Measurements from ENCODE around the gene TECTB.
"Not testable (repeated sequence)": the region's sequence is repeated elsewhere in the genome, so short reads cannot be mapped to it uniquely, and the experiment has no call there.

TECTB gene

DNA sequence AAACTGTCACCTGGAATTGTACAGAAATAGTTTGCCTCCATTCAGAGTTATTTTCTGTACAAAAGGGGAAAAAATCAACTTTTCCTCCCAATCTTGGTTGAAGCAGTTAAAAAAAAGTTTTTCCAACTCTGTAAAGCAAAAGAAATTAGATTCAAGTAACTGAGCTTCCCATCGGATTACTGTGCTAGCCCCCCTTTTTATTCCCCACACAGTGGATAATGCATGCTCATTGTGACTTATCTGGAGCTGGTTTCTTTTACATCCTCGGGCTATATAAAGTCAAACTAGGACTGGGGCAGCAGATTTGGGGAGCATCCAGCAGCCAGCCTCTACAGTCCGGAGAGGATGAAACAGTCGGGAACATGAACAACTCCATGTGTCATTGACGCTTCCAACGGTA lies at the start of gene TECTB:
TSS of gene TECTB (plus strand) at position 301 of the 400 bp plus-strand sequence. CDS start 335 bp downstream, outside the sequence.
- DNase-seq = no peak

DNA sequence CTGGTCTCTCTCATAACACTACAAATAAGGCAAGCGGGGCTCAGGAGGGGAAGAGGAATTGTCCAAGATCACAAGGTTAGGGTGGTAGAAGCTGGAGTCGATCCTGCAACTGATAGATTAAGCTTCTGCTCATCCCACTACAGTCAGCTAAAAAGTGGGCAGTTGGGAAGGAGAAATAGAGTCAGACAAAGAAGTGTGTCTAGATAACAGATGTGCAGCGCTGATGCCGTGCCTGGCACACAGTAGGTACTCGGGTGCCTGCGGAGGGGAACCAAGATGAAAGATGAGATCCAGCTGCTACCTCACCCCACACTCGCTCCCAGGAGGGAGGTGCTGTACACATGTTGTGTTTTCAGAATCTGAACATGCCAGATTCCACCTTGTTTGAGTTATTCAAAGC lies 48.1 kb upstream of the TECTB start:
- no peak for DNase-seq

DNA sequence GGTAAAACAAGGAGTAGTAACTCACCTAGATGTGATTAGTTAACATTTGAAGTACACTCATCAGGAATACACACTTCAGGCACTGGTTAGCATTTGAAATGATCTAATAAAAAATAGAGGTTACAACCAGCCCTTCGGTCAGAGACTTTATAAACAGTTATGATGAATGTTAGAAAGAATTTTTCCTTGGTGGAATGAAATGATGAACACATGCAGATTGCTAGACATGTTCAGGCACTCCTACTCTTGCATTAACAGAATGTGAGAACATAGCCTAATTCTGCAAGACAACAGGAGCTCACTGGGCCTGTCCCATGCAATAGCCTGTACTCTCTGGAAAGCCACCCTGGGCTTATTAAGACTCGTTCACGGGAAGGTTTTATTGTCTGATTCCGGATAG lies 47.3 kb upstream of the TECTB start:
- no peak for DNase-seq

DNA sequence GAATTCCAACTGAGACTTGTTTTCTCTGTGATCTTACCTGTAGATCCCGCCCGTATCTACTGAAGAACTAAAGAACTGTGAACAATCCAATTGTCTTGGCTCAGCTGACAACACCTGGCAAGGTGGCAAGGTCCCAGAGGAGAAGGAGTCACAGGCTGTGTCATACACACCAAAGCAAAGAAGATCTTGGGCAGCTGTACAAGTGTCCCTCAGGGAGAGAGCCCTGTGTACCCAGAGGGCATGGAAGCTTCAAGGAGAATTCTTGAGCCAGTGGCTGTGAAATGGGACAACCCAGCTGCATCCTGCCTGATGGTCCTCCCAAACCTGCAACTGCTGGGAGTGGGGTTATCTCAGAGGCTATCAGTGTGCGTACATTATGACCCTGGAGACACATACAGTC lies 46.7 kb upstream of the TECTB start:
- DNase-seq = no peak

DNA sequence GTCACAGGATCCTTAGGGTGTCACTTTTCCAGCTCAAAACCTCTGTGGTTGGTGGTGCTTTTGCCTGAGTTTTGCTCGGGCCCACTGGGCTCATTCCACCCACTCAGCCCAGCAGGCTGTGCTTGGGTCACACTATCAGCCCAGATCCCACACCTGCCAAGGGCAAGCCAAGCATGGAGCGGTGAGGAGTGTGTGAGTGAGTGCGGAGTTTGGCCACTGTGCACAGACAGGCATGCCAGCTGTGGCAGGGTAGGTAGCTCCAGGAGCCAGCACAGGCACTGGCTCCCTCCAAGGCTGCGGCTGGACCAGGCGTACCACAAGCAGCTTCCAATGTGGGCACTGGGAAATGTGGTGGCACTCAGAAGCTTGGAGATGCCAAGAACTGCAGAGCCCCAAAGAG lies 43.9 kb upstream of the TECTB start:
- DNase-seq = no peak

DNA sequence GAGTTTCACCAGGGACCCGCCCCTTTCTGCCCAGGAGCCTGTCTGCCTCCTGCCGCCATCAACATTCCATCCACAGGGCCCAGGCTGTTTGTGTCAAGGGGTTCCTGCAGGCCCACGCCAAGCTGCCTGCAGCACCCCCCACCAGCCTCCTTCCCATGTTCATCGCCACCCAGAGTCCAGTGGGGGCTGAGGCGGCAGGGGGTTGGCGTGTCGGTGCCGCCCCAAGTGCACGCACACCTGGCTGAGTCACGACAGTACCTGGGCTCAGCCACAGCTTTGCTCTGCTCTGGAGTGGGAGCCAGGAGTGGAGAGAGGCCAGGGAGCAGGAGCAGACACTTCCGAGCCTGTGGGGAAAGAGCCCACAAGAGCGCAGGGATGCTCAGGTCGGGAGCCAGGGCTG lies 42.8 kb upstream of the TECTB start:
- DNase-seq = no peak

DNA sequence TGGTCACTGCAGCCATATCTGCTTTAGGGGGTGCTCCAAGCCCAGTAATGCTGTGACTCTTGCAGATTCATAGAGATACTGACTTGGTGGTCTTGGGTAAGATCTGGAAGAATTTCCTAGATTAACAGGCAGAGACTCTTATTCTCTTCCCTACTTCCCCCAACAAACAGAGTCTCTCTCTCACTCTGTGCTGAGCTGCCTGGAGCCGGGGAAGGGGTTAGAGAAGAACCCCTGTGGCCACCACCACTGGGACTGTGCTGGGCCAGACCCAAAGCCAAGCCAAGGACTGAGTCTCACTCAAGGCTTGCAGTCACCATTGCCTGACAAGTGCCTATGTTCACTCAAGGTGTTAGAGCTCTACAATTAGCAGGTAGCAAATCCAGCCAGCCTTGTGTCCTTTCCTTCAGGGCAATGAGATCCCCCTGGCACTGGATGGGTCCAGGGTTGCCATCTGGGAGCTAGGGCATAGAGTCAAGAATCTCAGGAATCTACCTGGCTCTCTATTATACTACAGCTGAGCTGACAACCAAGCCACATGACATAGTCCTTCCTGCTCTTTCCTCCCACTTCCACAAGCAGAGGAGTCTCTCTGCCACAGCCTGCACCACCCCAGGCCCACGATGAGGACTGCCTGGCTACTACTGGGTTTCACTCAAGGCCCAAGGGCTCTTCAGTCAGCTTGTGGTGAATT lies 41.4 kb upstream of the TECTB start:
- DNase-seq = no peak

DNA sequence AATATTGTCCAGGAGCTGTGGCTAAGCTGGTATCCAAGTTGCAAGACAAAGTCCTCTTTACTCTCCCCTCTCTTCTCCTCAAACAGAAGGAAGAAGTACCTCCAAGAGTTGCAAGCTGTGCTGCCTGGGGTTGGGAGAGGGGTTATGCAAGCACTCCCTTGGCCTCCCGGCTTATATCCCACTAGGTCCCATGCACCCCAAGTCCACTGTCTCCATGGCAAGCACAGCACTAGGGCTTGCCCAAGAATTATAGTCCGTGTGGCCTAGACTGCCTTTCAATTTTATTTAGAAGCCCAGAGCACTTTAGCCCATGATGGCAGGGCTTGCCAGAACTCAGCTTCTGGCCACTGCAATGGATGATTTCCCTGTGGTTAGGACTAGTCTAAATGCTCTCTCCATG lies 40.4 kb upstream of the TECTB start:
- no peak for DNase-seq

DNA sequence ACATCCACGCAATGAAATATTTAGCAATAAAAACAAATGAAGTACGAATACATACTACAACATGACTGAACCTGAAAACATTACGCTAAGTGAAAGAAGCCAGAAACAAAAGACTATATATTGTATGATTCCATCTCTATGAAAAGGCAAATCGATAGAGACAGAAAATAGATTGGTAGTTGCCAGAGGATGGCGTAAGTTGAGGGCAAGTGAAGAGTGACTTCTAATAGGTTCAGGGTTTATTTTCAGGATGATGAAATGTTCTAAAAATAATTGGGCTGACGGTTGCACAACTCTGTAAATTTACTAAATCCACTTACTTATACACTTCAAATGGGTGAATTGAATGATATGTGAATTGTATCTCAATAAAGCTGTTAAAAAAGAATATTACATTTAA lies 39.5 kb upstream of the TECTB start:
- no peak for DNase-seq

DNA sequence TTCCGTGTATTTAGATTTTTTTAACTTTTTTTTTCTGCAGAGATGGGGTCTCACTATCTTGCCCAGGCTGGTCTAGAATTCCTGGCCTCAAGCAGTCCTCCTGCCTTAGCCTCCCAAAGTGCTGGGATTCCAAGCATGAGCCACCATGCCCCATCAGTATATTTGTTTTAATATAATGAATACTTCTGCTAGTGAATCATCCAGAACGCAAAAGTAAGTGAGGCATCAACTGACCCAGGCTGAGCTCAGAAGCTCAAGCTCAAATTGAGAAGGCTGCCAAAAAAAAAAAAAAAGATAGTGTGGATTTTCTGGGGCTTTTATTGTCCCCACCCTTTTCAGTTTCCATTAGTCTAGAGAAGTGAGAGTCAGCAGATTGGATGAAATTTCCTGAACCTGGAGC lies 39.0 kb upstream of the TECTB start:
- DNase-seq = no peak

DNA sequence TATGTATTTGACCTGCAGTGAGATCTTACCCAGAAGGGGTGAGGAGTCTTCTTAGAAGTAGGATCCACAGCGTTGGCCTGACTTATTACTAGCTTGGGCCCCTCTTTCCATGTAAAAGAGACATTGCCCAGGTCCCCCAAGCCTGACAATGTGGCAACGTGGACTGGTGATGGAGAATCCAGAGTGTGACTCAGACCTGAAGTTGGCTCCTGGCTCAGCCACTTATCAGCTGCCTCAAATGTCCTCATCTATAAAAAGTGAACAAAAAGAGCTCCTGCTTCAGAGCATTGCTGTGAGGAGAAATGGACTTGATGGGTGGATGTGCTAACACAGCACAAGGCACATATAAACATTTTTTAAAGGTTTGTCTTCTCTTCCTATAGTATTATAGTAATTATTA lies 35.4 kb upstream of the TECTB start:
- DNase-seq = no peak

DNA sequence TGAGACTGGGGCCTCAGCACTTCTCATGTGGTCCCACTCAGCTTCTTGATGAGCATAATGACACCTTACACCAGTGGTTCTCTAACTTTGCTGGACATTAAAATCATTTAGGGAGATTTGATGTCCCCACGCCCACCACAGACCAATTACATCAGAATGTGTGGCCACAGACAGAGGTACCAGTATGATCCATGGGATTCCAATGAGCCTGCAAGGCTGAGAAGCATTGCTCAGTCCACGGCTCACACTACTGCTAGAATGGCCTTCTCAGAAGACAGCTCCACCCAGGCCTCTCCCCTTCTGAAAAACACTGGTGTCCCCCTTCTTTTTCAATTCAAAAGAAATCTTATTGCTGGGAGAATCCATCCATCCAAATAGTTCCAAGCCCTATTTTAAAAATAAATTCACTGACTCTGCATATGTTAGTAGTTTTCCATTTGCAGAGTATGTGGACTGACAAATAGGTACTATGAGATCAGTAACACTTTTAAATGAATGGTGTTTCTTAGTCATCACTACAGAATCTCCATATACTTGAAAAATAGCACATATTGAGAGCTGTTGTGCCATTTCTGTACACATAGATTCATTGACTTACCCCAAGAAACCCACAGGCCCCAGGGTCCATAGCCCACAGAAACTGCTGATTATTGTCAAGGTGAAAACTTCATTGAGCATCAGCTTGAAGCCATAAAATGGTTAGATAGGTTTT lies 34.5 kb upstream of the TECTB start:
- DNase-seq = no peak

DNA sequence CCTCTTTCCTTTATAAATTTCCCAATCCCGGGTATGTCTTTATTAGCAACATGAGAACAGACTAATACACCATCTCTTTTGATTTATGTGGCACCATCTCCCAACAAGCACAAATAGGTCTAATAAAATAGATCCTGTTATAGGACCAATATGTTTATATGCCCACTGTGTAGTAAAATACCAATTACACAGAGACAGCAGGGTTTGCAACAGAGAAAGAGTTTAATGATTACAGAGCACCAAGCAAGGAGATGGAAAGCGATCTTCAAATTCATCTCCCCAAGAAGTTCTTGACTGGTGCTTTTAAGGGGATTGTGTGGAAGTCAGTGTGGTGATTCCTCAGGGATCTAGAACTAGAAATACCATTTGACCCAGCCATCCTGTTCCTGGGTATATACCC lies 33.5 kb upstream of the TECTB start:
- DNase-seq = no peak

DNA sequence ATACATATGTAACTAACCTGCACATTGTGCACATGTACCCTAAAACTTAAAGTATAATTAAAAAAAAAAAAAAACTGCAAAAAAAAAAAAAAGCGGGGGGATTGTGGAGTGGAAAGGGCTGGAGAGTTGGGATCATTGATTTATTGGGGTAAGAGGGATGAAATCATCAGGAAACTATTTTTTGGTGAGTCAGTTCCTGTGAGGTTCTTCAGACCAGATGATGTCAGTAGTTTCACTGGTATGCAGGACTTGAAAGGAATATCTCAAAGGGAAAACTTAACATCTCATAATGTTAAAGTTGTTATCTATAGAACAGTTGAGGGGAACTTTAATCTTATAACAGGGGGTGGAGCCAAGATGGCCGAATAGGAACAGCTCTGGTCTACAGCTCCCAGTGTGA lies 32.6 kb upstream of the TECTB start:
- DNase-seq = no peak

DNA sequence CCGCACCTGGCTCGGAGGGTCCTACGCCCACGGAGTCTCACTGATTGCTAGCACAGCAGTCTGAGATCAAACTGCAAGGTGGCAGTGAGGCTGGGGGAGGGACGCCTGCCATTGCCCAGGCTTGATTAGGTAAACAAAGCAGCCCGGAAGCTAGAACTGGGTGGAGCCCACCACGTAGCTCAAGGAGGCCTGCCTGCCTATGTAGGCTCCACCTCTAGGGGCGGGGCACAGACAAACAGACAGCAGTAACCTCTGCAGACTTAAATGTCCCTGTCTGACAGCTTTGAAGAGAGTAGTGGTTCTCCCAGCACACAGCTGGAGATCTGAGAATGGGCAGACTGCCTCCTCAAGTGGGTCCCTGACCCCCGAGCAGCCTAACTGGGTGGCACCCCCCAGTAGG lies 32.0 kb upstream of the TECTB start:
- not testable (repeated sequence) for DNase-seq

DNA sequence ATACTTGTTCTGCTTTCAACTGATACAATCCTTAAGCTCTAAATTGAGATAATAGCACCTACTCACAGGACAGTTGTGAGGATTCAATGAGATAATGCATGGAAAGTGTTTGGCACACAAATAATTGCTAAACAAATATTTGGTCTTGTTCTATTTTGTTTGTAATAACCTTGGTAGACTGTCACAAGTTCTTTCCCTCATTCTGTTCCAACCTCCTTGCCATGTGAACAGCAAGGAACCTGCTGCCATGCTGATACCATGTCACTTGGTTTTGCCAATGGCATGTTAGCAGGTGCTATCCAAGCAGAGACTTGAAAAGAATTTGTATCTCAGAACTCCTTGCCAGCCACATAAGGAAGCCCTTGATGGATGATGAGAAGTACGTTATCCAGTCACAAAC lies 24.8 kb upstream of the TECTB start:
- DNase-seq = no peak

DNA sequence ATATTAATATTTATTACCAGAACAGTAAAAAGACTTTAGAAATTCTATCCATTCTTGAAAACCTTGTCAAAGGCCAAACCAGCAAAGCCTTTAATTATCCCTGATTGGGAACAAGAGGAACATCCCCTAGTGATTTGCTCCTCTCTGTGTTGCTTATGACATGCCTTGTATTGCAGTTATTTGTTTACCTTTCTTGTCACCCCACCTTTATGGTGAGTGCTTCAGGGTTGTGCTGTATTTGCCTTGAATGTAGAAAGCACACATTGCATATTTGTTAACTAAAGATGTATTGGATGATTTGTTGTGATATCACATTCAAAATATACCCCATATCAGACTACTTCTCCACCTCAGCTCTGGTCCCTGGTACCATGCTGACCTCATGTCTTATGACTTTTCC lies 23.5 kb upstream of the TECTB start:
- DNase-seq = no peak

DNA sequence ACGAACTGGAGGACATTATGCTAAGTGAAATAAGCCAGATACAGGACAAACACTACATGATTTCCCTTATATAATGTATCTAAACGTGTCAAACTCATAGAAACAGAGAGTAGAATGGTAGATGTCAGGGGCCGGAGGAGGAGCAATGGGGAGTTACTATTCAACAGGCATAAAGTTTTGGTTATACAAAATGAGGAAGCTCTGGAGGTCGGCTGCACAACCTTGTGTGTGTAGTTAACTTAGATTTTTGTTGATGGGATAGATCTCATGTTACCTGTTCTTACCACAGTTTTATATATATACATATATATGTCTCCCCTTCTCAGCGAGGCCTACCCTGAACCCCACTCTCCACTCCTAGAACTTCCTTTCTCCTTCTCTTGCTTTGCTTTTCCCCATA lies 22.4 kb upstream of the TECTB start:
- no peak for DNase-seq

DNA sequence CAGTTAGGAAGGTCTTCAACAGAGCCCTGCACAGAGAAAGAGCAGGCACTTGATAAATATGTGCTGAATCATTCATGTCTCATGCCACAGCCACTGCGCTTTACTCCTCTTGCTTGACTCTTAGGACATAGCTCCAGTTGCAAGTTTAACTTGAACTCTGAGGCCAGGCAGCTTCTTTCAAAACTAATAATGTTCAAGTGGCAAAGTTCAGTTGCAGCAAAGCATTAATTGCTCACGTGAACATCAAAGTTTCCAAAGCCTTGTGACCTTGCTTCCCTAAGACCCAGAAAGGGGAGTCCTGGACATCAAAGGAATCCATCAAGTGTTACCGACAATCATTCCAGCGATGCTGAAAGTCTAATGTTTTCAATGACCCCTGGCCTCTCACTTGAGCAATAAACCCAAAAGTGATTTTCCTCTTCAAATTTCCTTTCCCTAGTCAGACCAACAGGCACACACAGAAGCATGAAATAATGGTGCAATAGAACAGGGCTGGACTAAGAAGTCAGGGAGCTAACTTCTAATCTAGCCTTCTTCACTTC lies 21.8 kb upstream of the TECTB start:
- DNase-seq = no peak

DNA sequence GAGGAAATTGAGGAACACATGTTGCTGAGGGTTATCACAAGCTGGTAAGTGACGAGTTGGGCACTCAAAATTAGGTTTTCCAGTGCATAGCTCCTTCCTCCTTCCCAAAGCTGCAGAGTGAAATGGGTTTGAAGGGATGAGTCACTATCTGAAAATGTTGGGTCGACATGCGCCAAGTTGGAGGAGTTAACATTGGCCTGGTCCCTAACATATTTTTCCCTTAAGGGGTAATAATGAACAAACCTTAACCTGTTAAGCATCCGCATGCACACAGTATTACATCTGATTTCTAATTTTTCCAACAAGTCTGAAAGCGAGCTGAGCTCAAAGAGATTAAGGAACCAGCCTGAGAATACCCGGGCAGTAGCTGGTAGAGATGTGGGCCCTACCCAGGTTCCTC lies 20.7 kb upstream of the TECTB start:
- no peak for DNase-seq

DNA sequence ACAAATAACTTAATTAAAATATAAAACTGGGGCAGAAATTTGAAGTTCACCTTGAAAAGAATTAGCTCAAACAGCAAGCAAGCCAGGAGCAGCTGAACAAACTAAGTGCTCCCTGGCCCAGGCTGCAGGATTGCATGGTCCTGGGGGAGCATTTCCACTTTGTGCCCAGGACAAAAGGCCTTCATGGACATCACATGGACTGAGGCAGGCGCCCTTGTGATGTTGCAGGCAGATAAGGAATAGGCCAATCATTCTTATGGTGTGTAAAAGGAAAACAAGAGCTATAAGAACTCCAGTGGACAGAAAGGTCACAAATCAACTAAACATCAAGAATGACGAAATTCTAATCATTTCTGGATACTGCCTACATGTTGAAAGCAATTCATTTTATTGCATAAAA lies 17.5 kb upstream of the TECTB start:
- DNase-seq = no peak

DNA sequence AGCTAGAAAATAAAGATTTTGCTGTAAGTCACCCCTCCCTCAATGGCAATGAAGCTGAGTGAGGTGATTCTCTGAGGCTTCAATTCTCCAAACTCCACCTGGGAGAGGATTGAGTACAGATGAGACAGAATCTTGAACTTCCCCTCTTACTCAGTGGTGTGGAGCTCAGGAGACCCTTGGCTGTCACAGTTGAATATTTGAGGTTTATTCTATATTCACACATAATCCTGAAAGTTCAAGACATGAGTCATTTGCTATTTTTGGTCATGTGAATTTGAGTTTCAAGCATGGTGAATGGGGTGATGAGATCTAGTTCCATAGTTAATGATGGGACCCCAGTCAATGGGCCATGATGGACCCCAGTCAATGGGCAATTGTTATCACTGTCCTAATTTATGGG lies 13.9 kb upstream of the TECTB start:
- no peak for DNase-seq

DNA sequence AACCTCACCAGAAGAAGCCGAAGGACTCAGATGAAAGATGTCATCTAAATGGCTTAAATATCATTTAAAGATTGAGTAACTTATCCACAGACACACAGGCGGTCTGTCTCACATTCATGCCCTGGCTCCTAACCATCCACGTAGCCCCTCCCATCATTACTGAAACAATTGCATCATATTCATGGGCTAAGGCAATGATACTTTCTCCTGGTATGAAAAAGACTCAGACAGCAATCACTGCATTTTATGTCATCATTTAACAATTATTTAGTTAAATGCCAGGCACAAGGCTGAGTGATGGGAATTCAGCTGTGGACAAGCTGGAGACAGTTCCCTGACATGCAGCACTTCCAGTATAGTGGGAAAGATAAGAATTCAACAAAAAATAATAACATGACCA lies 11.2 kb upstream of the TECTB start:
- DNase-seq = no peak

DNA sequence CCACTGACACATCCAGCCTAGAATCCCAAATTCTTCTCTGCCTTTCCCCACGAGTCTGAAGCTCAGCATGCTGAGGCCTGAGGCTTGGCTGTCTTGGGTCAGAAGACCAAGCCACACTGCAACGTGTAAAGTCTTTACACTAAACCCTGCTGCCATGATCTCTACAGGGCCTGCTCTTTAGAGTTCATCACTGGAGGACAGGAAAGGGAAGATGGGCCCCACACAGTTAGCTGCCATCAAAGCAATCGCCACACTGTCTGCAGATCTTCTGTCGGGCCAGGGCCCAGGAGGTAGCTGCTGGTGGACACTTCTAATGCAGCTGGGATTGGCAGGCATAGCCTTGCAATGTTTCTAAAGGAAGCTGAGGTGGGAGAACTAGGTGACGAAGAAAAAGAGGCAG lies 8.4 kb upstream of the TECTB start:
- no peak for DNase-seq

Measured in NCI-H446 (cell line).